Heart right ventricle (tissue), 16 donors: ENCODE results near the gene GREM2. TPM values are rescaled to one million over a fixed set of nuclear protein-coding genes. Genes with fewer than 3 reads are reported as not detected.

Experiments
- ATAC-seq, 8 donors: fragments of 200-7000 bp; cut with Tn5 transposase; one replicate each; pipeline ENCODE4 v1.9.1; 2020; ENCODE audit warnings: mild to moderate bottlenecking in 8 of 8, moderate library complexity in 8 of 8, moderate number of reproducible peaks in 1 of 8
- DNase-seq, 2 donors: peaks; one replicate each; pipeline ENCODE4 v3.0.0-alpha.2; 2020
- H3K27ac ChIP-seq, 10 donors: fragments of 200-600 bp; sonication (generic) in 2 of 10; one replicate each; pipeline versions ENCODE4 v1.5.0 to v1.8.0; 2020 to 2022; ENCODE audit warnings: mild to moderate bottlenecking in 3 of 10
- H3K27me3 ChIP-seq, 7 donors: fragments of 200-600 bp; one replicate each; pipeline ENCODE4 v1.8.0; 2021 to 2022; ENCODE audit warnings: mild to moderate bottlenecking in 2 of 7
- H3K36me3 ChIP-seq, 9 donors: fragments of 200-600 bp; sonication (generic) in 1 of 9; one replicate each; pipeline versions ENCODE4 v1.5.0 to v1.8.0; 2020 to 2022; ENCODE audit warnings: mild to moderate bottlenecking in 2 of 9
- H3K4me1 ChIP-seq, 9 donors: fragments of 200-600 bp; sonication (generic) in 1 of 9; one replicate each; pipeline versions ENCODE4 v1.5.0 to v1.8.0; 2020 to 2022; ENCODE audit warnings: mild to moderate bottlenecking in 4 of 9
- H3K4me3 ChIP-seq, 10 donors: fragments of 200-600 bp; sonication (generic) in 2 of 10; one replicate each; pipeline versions ENCODE4 v1.5.0 to v1.8.0; 2020 to 2022; ENCODE audit warnings: mild to moderate bottlenecking in 7 of 10, moderate library complexity in 2 of 10
- H3K9me3 ChIP-seq, 11 donors: fragments of 200-600 bp in 10 of 11; sonication (generic) in 2 of 11; one replicate each; pipeline versions ENCODE4 v1.5.0 to v1.8.0; 2013 to 2022; ENCODE audit warnings: mild to moderate bottlenecking in 2 of 11, control low read depth in 1 of 11, moderate library complexity in 1 of 11
- CTCF ChIP-seq, 9 donors: fragments of 200-600 bp; sonication (generic) in 2 of 9; IDR thresholded peaks; one replicate each; pipeline versions ENCODE4 v1.5.0 to v1.8.0; 2021 to 2022; ENCODE audit warnings: antibody characterized with exemption in 9 of 9, mild to moderate bottlenecking in 5 of 9, moderate library complexity in 1 of 9
- WGBS, 2 donors: extraction: QIAGEN DNeasy Blood & Tissue Kit; methylation state at CpG; one replicate each; pipeline ENCODE4 v1.1.7; 2013; ENCODE audit warnings: inconsistent platforms in 1 of 2; 5-methylcytosine and 5-hydroxymethylcytosine counted together
- intact Hi-C, 10 donors: fragments of 100-400 bp; cut with DNase I; formaldehyde crosslinking; loops; one replicate each; pipeline versions ENCODE4 v1.11.1 to v1.14.2; 2022
- polyA plus RNA-seq, 2 donors: library from polyadenylated mRNA; stranded (reverse); fragments of 200-250 nt; gene quantifications; one replicate each; pipeline ENCODE4 v1.2.3, GENCODE V29; 2013
- total RNA-seq, 10 donors: library from RNA; stranded (reverse); fragmentation: NEBNext Ultra II Directional in 3 of 10; extraction: Animal tissue kit (Norgen Biotek cat#: 25700) in 3 of 10; gene quantifications; one replicate each; pipeline versions ENCODE4 v1.2.1 to v1.2.4, GENCODE V29; 2021 to 2023
- donor health status: Arrhythmogenic right ventricular cardiomyopathy.
- donor health status: ischemic (EF 13 %, LVEDD 7.1; RV severe dilation, severe dysfunction).
- donor health status: healthy with polysubstance abuse.
- donor health status: DM: no; HTN: yes; CAD: no.
- donor health status: DM: no; HTN: no; CAD: no.
- donor health status: ischemic (EF 25% LVEDD 6.9; RV normal size, moderate dysfunction).
- donor health status: ischemic (EF 25% LVEDD 5.7; RV mildly dilated, moderate dysfunction).
- donor health status: healthy.
- donor health status: DM: yes; HTN: yes; CAD: no.
- donor health status: Ischemic cardiomyopathy.
- donor health status: ischemic (EF 35%, LVEDD 5.7; RV mildly dilated, moderate dysfunction).
- donor health status: nonischemic (EF 11% LVEDD 7.7; RV severe dilation, severe dysfunction).
- donor health status: DM: yes; HTN: yes; CAD: no.
- donor health status: PGD.
- donor health status: ischemic (EF 29% LVEDD 5.4; RV normal size, mild dysfunction).
- donor health status: nonischemic (EF 23%, LVEDD 6.1; RV moderate dilation, normal function).

GREM2 gene
- total and polyA plus RNA-seq, 12 donors: 0.01 to 0.25 (median 0.18) TPM; not detected in 8

- intact Hi-C loops: no loop called here
- no peaks in the 10 kb centered on the region for H3K4me1 ChIP-seq
- H3K36me3 ChIP-seq: no peaks in the 10 kb centered on the region
- H3K9me3 ChIP-seq: no peaks in the 10 kb centered on the region
- no peak for TF ChIP-seq CTCF (IDR thresholded peaks at IDR 0.05)
- DNase-seq (no peak), ATAC-seq (no peak)
- WGBS, 2 donors: 84 to 87% methylated on average over 2 of the region's 2 CpGs
- H3K27me3 ChIP-seq: peaks cover 0 to 4% (median 0%) of the 10 kb centered on the region in 7 donors
- no peak overlapping the region for H3K27ac ChIP-seq
- H3K4me3 ChIP-seq: no peak overlapping the region
These were observed 58.6 kb downstream of the GREM2 start for GRCh38 chr1:240553351-240553750.

GRCh38 chr1:240539769-240540414 is 72.1 kb downstream of the GREM2 start:
- Histone ChIP-seq H3K4me1 (no peaks in the 10 kb centered on the region), H3K4me3 (no peak overlapping the region), H3K27ac (no peak overlapping the region), H3K27me3 (no peaks in the 10 kb centered on the region), H3K9me3 (peaks cover 0 to 8% (median 0%) of the 10 kb centered on the region in 11 donors), H3K36me3 (no peaks in the 10 kb centered on the region)
- DNase-seq (no peak), ATAC-seq (no peak)
- intact Hi-C loops: no loop called here
- 38 to 44% methylated on average over 3 of the region's 3 CpGs for WGBS, 2 donors
- TF ChIP-seq CTCF (IDR thresholded peaks at IDR 0.05): no peak

- TF ChIP-seq CTCF (IDR thresholded peaks at IDR 0.05): no peak
- Histone ChIP-seq H3K36me3 (no peaks in the 10 kb centered on the region), H3K4me1 (no peaks in the 10 kb centered on the region), H3K4me3 (no peak overlapping the region), H3K27me3 (no peaks in the 10 kb centered on the region), H3K9me3 (peaks cover 0 to 8% (median 0%) of the 10 kb centered on the region in 11 donors), H3K27ac (no peak overlapping the region)
- WGBS, 2 donors: 75 to 86% methylated on average over 3 of the region's 3 CpGs
- no peak for ATAC-seq
- intact Hi-C loops: no loop called here
- DNase-seq: no peak
These were observed 73.1 kb downstream of the GREM2 start for GRCh38 chr1:240538776-240539430.

- DNase-seq (no peak), ATAC-seq (no peak)
- Histone ChIP-seq H3K27ac (no peak overlapping the region), H3K4me3 (no peak overlapping the region), H3K4me1 (no peaks in the 10 kb centered on the region), H3K9me3 (no peaks in the 10 kb centered on the region), H3K27me3 (no peaks in the 10 kb centered on the region), H3K36me3 (no peaks in the 10 kb centered on the region)
- TF ChIP-seq CTCF (IDR thresholded peaks at IDR 0.05): no peak
- 73% methylated on average over 2 of the region's 2 CpGs for WGBS, 2 donors
- intact Hi-C loops: no loop called here
These were observed 78.7 kb downstream of the GREM2 start for GRCh38 chr1:240533154-240533780.
